GM23338 (cell line): Measurements from ENCODE around the gene PRLH. TPM values are rescaled to one million over a fixed set of nuclear protein-coding genes. Genes with fewer than 3 reads are reported as not detected.
A peak's percentile ranks its signal among the peaks of the same experiment; 100 is the strongest.

Source experiments
- ATAC-seq: fragments of 200-7000 bp; cut with Tn5 transposase; 3 replicates; pipeline ENCODE4 v1.9.1; 2020
- DNase-seq: peaks from one replicate; pipeline ENCODE4 v3.0.0-alpha.2; 2015; ENCODE audit warnings: low spot score
- H2AFZ ChIP-seq: fragments of 200-600 bp; sonication (generic); 2 replicates; pipeline ENCODE4 v1.8.0; 2016; ENCODE audit warnings: antibody characterized with exemption, mild to moderate bottlenecking, moderate library complexity
- H3F3A ChIP-seq: fragments of 200-600 bp; sonication (generic); replicated peaks from 2 replicates; pipeline ENCODE4 v1.8.0; 2017; ENCODE audit warnings: antibody characterized with exemption, mixed run types, low read depth
- H3K27ac ChIP-seq: fragments of 200-600 bp; sonication (generic); 2 replicates; pipeline ENCODE4 v1.6.1; 2016; ENCODE audit warnings: low read depth
- H3K27me3 ChIP-seq: fragments of 200-600 bp; sonication (generic); 2 replicates; pipeline ENCODE4 v1.8.0; 2016; ENCODE audit warnings: mild to moderate bottlenecking, mixed run types, moderate library complexity; ENCODE audit not compliant: insufficient read depth
- H3K36me3 ChIP-seq: fragments of 200-600 bp; sonication (generic); 2 replicates; pipeline ENCODE4 v1.8.0; 2016; ENCODE audit warnings: mild to moderate bottlenecking; ENCODE audit not compliant: insufficient read depth
- H3K4me1 ChIP-seq: fragments of 200-600 bp; sonication (generic); 2 replicates; pipeline ENCODE4 v1.8.0; 2016; ENCODE audit warnings: mild to moderate bottlenecking, moderate library complexity; ENCODE audit not compliant: insufficient read depth
- H3K4me2 ChIP-seq: fragments of 200-600 bp; sonication (generic); 2 replicates; pipeline ENCODE4 v1.7.1; 2017; ENCODE audit warnings: mixed run types
- H3K4me3 ChIP-seq: fragments of 200-600 bp; sonication (generic); 2 replicates; pipeline ENCODE4 v1.6.1; 2016; ENCODE audit warnings: mixed run types
- H3K79me2 ChIP-seq: fragments of 200-600 bp; sonication (generic); replicated peaks from 2 replicates; pipeline ENCODE4 v1.8.0; 2017; ENCODE audit warnings: mild to moderate bottlenecking; ENCODE audit not compliant: insufficient read depth
- H3K9me2 ChIP-seq: fragments of 200-600 bp; sonication (generic); 2 replicates; pipeline ENCODE4 v1.8.0; 2017; ENCODE audit not compliant: insufficient read depth
- H4K20me1 ChIP-seq: fragments of 200-600 bp; sonication (generic); replicated peaks from 2 replicates; pipeline ENCODE4 v1.8.0; 2017; ENCODE audit warnings: mild to moderate bottlenecking; ENCODE audit not compliant: insufficient read depth
- H3K27ac Mint-ChIP-seq: 2 replicates; pipeline ENCODE4 v1.8.0; 2020; ENCODE audit warnings: inconsistent platforms, mild to moderate bottlenecking, moderate library complexity, mixed read lengths
- H3K27me3 Mint-ChIP-seq: 3 replicates; pipeline ENCODE4 v1.8.0; 2022; ENCODE audit warnings: low read depth, mild to moderate bottlenecking, moderate library complexity, mixed read lengths, inconsistent platforms; ENCODE audit not compliant: insufficient read depth, poor library complexity
- H3K36me3 Mint-ChIP-seq: 3 replicates; pipeline ENCODE4 v1.8.0; 2021; ENCODE audit warnings: low read depth, mild to moderate bottlenecking, inconsistent platforms, moderate library complexity, mixed read lengths
- H3K4me1 Mint-ChIP-seq: 3 replicates; pipeline ENCODE4 v1.8.0; 2020; ENCODE audit warnings: mild to moderate bottlenecking, inconsistent platforms, mixed read lengths
- H3K4me3 Mint-ChIP-seq: 3 replicates; pipeline ENCODE4 v1.8.0; 2021; ENCODE audit warnings: moderate library complexity, mild to moderate bottlenecking, inconsistent platforms, mixed read lengths
- H3K9me3 Mint-ChIP-seq: 3 replicates; pipeline ENCODE4 v1.8.0; 2020; ENCODE audit warnings: moderate library complexity, mild to moderate bottlenecking, inconsistent platforms, mixed read lengths
- CREB1 ChIP-seq: fragments of 250-450 bp; sonication (Bioruptor Pico); IDR thresholded peaks from 2 replicates; pipeline ENCODE4 v1.5.0; 2020; ENCODE audit warnings: low read depth, mild to moderate bottlenecking, moderate library complexity
- EZH2 ChIP-seq: fragments of 200-600 bp; sonication (generic); IDR thresholded peaks from one replicate; pipeline ENCODE4 v1.8.0; 2017; ENCODE audit warnings: antibody characterized with exemption, mild to moderate bottlenecking, low read depth; ENCODE audit not compliant: unreplicated experiment
- EZH2phosphoT487 ChIP-seq: fragments of 200-600 bp; sonication (generic); IDR thresholded peaks from one replicate; pipeline ENCODE4 v1.8.1; 2018; ENCODE audit warnings: antibody characterized with exemption; ENCODE audit not compliant: unreplicated experiment
- JUNB ChIP-seq: IDR thresholded peaks from one replicate; pipeline ENCODE4 v1.6.1; 2016; ENCODE audit warnings: antibody characterized with exemption; ENCODE audit not compliant: unreplicated experiment
- NANOG ChIP-seq: IDR thresholded peaks from 2 replicates; pipeline ENCODE4 v1.6.1; 2016; ENCODE audit warnings: antibody characterized with exemption, borderline replicate concordance
- POLR2AphosphoS5 ChIP-seq: IDR thresholded peaks from 2 replicates; pipeline ENCODE4 v1.6.1; 2016; ENCODE audit warnings: antibody characterized with exemption, low read depth
- STAT1 ChIP-seq: IDR thresholded peaks from one replicate; pipeline ENCODE4 v1.6.1; 2016; ENCODE audit warnings: antibody characterized with exemption; ENCODE audit not compliant: unreplicated experiment
- ZNF114 ChIP-seq: fragments of 250-450 bp; sonication (Bioruptor Pico); IDR thresholded peaks from 2 replicates; pipeline ENCODE4 v1.5.0; 2020; ENCODE audit warnings: mild to moderate bottlenecking, moderate library complexity
- ZNF331 ChIP-seq: fragments of 250-450 bp; sonication (Bioruptor Pico); IDR thresholded peaks from 2 replicates; pipeline ENCODE4 v1.5.0; 2020; ENCODE audit warnings: low read depth, mild to moderate bottlenecking, moderate library complexity
- polyA plus RNA-seq: library from polyadenylated mRNA; unstranded; fragments of >200 nt; fragmentation: Nextera tagmentation; extraction: Ambion mirVana; gene quantifications from 2 replicates; pipeline ENCODE4 v1.2.1, GENCODE V29; 2016
- total RNA-seq: library from RNA; depleted of rRNA; stranded (reverse); fragments of >200 nt; shearing (Covaris generic); gene quantifications from 2 replicates; pipeline ENCODE4 v1.2.3, GENCODE V29; 2014
- TF ChIP-seq, protein P1 (sequence below): fragments of 250-450 bp; sonication (Bioruptor Pico); IDR thresholded peaks from 2 replicates; pipeline ENCODE4 v1.5.0; 2020; ENCODE audit warnings: mild to moderate bottlenecking, moderate library complexity
- TF ChIP-seq, protein P2 (sequence below), 2 experiments: fragments of 200-600 bp in 1 of 2; sonication (generic) in 1 of 2; conservative IDR thresholded peaks; 2 replicates each; pipeline versions ENCODE4 v1.5.1 to v1.6.1; 2016 to 2017; ENCODE audit warnings: antibody characterized with exemption in 2 of 2, low read depth in 2 of 2, mild to moderate bottlenecking in 2 of 2, moderate library complexity in 1 of 2
- TF ChIP-seq, protein P3 (sequence below): IDR thresholded peaks from one replicate; pipeline ENCODE4 v1.6.1; 2018; ENCODE audit warnings: antibody characterized with exemption; ENCODE audit not compliant: unreplicated experiment
- TF ChIP-seq, protein P4 (sequence below): IDR thresholded peaks from 2 replicates; pipeline ENCODE4 v1.6.1; 2016; ENCODE audit warnings: antibody characterized with exemption

PRLH gene
- total and polyA plus RNA-seq, 2 experiments from 2014 or later, result not detected

DNA sequence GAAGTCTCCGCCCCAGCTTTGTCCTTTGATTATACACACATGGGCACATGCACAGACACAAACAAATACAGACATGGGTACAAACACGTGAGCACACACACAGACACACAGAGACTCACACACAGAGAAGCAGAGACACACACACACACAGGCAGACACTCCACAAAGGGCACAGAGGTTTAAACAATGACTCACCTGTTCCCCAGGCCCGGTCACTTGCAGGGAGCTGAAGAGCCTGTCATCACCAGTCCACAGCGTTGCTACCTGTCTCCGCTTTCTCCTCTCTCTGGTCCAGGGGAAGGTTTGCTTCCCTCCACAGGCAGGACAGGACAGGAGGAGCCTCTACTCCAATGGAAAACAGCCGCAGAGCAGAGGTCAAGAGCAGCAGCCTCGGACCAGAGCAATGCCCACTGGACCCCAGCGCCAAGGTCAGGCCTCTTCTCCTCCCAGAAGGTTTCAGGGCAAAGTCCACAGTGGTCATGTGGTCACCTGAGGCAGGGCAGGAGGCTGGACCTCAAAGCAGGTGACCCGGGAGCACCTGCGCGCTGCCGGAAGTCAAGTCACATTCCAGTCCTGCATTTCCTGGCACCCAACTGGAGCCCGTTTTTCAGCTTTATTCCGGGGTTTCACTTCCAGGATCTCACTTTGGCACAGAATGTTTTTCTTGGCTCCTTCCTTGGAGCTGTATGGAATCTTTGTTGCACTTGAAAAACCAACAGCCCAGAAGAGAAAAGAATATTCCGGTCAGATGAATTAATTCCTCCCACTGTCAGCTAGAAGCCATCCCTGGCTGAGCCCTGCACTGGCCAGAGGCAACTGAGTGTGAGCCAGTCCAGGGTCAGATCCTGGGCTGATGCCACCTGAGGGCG lies 24.1 kb downstream of the PRLH start, which contains the start of gene RAB17:
RAB17 (minus strand) TSS at position 463 of the 869 bp plus-strand sequence. CDS start 4,580 bp downstream, outside the sequence.
- peaks cover 24% of the 10 kb centered on the region for H3K79me2 ChIP-seq
- H3K4me3 Mint-ChIP-seq, result peak within 1 kb of the TSS; percentile 73
- H3K36me3 Mint-ChIP-seq, result peaks cover 28% of the 10 kb centered on the region
- peak within 1 kb of the TSS; percentile 78 for H3K4me2 ChIP-seq
- H3K27me3 ChIP-seq, result no peaks in the 10 kb centered on the region
- H3K9me2 ChIP-seq, result no peaks in the 10 kb centered on the region
- peaks cover 83% of the 10 kb centered on the region for H3K4me1 Mint-ChIP-seq
- H2AFZ ChIP-seq, result peak within 1 kb of the TSS; percentile 92; the same call in 1 of the 2 replicates
- H3F3A ChIP-seq, result 0 out of 2 replicates have a peak, but pooled peaks cover 9% of the 10 kb centered on the region
- ATAC-seq, result peak; percentile 59
- H3K27ac Mint-ChIP-seq, result peak within 1 kb of the TSS; percentile 21
- peaks cover 4% of the 10 kb centered on the region for H3K9me3 Mint-ChIP-seq
- H3K27ac ChIP-seq, result peak within 1 kb of the TSS; percentile 59; the same call in 1 of the 2 replicates
- H3K27me3 Mint-ChIP-seq, result peaks cover 14% of the 10 kb centered on the region
- TF ChIP-seq EZH2 (no peak), NANOG (no peak), POLR2AphosphoS5 (no peak), EZH2phosphoT487 (no peak), ZNF114 (CRISPR knock-in tag) (no peak), ZNF331 (CRISPR knock-in tag) (no peak), JUNB (no peak), STAT1 (no peak), CREB1 (no peak)
- TF ChIP-seq, protein P1, sequence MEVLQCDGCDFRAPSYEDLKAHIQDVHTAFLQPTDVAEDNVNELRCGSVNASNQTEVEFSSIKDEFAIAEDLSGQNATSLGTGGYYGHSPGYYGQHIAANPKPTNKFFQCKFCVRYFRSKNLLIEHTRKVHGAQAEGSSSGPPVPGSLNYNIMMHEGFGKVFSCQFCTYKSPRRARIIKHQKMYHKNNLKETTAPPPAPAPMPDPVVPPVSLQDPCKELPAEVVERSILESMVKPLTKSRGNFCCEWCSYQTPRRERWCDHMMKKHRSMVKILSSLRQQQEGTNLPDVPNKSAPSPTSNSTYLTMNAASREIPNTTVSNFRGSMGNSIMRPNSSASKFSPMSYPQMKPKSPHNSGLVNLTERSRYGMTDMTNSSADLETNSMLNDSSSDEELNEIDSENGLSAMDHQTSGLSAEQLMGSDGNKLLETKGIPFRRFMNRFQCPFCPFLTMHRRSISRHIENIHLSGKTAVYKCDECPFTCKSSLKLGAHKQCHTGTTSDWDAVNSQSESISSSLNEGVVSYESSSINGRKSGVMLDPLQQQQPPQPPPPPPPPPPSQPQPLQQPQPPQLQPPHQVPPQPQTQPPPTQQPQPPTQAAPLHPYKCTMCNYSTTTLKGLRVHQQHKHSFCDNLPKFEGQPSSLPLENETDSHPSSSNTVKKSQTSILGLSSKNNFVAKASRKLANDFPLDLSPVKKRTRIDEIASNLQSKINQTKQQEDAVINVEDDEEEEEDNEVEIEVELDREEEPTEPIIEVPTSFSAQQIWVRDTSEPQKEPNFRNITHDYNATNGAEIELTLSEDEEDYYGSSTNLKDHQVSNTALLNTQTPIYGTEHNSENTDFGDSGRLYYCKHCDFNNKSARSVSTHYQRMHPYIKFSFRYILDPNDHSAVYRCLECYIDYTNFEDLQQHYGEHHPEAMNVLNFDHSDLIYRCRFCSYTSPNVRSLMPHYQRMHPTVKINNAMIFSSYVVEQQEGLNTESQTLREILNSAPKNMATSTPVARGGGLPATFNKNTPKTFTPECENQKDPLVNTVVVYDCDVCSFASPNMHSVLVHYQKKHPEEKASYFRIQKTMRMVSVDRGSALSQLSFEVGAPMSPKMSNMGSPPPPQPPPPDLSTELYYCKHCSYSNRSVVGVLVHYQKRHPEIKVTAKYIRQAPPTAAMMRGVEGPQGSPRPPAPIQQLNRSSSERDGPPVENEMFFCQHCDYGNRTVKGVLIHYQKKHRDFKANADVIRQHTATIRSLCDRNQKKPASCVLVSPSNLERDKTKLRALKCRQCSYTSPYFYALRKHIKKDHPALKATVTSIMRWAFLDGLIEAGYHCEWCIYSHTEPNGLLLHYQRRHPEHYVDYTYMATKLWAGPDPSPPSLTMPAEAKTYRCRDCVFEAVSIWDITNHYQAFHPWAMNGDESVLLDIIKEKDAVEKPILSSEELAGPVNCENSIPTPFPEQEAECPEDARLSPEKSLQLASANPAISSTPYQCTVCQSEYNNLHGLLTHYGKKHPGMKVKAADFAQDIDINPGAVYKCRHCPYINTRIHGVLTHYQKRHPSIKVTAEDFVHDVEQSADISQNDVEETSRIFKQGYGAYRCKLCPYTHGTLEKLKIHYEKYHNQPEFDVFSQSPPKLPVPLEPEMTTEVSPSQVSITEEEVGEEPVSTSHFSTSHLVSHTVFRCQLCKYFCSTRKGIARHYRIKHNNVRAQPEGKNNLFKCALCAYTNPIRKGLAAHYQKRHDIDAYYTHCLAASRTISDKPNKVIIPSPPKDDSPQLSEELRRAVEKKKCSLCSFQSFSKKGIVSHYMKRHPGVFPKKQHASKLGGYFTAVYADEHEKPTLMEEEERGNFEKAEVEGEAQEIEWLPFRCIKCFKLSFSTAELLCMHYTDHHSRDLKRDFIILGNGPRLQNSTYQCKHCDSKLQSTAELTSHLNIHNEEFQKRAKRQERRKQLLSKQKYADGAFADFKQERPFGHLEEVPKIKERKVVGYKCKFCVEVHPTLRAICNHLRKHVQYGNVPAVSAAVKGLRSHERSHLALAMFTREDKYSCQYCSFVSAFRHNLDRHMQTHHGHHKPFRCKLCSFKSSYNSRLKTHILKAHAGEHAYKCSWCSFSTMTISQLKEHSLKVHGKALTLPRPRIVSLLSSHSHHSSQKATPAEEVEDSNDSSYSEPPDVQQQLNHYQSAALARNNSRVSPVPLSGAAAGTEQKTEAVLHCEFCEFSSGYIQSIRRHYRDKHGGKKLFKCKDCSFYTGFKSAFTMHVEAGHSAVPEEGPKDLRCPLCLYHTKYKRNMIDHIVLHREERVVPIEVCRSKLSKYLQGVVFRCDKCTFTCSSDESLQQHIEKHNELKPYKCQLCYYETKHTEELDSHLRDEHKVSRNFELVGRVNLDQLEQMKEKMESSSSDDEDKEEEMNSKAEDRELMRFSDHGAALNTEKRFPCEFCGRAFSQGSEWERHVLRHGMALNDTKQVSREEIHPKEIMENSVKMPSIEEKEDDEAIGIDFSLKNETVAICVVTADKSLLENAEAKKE (CRISPR knock-in tag), result no peak
- TF ChIP-seq, protein P2, sequence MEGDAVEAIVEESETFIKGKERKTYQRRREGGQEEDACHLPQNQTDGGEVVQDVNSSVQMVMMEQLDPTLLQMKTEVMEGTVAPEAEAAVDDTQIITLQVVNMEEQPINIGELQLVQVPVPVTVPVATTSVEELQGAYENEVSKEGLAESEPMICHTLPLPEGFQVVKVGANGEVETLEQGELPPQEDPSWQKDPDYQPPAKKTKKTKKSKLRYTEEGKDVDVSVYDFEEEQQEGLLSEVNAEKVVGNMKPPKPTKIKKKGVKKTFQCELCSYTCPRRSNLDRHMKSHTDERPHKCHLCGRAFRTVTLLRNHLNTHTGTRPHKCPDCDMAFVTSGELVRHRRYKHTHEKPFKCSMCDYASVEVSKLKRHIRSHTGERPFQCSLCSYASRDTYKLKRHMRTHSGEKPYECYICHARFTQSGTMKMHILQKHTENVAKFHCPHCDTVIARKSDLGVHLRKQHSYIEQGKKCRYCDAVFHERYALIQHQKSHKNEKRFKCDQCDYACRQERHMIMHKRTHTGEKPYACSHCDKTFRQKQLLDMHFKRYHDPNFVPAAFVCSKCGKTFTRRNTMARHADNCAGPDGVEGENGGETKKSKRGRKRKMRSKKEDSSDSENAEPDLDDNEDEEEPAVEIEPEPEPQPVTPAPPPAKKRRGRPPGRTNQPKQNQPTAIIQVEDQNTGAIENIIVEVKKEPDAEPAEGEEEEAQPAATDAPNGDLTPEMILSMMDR (conservative IDR thresholded peaks at IDR 0.05; ENCODE audit: low read depth in 2 of 2), result no peak
- TF ChIP-seq, protein P3, sequence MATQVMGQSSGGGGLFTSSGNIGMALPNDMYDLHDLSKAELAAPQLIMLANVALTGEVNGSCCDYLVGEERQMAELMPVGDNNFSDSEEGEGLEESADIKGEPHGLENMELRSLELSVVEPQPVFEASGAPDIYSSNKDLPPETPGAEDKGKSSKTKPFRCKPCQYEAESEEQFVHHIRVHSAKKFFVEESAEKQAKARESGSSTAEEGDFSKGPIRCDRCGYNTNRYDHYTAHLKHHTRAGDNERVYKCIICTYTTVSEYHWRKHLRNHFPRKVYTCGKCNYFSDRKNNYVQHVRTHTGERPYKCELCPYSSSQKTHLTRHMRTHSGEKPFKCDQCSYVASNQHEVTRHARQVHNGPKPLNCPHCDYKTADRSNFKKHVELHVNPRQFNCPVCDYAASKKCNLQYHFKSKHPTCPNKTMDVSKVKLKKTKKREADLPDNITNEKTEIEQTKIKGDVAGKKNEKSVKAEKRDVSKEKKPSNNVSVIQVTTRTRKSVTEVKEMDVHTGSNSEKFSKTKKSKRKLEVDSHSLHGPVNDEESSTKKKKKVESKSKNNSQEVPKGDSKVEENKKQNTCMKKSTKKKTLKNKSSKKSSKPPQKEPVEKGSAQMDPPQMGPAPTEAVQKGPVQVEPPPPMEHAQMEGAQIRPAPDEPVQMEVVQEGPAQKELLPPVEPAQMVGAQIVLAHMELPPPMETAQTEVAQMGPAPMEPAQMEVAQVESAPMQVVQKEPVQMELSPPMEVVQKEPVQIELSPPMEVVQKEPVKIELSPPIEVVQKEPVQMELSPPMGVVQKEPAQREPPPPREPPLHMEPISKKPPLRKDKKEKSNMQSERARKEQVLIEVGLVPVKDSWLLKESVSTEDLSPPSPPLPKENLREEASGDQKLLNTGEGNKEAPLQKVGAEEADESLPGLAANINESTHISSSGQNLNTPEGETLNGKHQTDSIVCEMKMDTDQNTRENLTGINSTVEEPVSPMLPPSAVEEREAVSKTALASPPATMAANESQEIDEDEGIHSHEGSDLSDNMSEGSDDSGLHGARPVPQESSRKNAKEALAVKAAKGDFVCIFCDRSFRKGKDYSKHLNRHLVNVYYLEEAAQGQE, result no peak
- TF ChIP-seq, protein P4, sequence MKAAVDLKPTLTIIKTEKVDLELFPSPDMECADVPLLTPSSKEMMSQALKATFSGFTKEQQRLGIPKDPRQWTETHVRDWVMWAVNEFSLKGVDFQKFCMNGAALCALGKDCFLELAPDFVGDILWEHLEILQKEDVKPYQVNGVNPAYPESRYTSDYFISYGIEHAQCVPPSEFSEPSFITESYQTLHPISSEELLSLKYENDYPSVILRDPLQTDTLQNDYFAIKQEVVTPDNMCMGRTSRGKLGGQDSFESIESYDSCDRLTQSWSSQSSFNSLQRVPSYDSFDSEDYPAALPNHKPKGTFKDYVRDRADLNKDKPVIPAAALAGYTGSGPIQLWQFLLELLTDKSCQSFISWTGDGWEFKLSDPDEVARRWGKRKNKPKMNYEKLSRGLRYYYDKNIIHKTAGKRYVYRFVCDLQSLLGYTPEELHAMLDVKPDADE, result no peak
- peaks cover 49% of the 10 kb centered on the region for H3K4me1 ChIP-seq
- peak; percentile 47 for DNase-seq
- peak within 1 kb of the TSS; percentile 51 for H3K4me3 ChIP-seq
- H3K36me3 ChIP-seq, result no peaks in the 10 kb centered on the region
- H4K20me1 ChIP-seq, result no peaks in the 10 kb centered on the region
